GM19452 (cell line): ENCODE measurements around the gene MAPK10.
"Not testable (repeated sequence)": the region's sequence is repeated elsewhere in the genome, so short reads cannot be mapped to it uniquely, and the experiment has no call there.

Experiments used
- ATAC-seq: cut with Tn5 transposase; IDR thresholded peaks from one replicate; pipeline ENCODE4 v1.9.1; 2021; ENCODE audit not compliant: unreplicated experiment

MAPK10 gene

DNA sequence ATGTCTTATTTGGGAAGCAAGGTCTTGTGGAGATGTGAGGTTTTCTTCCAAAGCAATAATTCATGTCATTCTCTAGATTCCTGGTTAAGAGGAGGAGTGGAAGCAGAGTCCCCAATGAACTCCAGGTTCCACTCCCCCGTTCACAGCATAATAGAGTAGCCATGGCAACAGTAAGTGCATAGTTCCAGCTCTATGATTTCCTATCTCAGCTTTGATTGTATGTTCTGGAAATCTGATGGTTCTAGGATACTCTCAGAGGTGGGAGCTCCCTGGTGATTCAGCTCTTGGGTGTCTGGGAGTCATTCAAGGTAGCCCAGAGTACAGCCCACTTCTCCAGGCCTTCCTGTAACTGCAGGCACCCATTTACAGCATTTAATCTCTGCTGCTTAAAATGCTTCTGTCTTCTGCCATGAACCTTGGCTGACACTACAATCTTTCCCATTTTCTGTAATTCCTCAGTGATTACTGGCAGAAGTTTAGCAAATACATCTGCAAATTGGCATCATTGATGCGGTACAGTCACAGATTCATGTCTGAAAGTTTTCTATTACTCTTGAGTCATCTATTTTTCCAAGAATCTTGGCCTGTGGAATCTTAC lies 242.0 kb downstream of the MAPK10 start:
- no peak for ATAC-seq

DNA sequence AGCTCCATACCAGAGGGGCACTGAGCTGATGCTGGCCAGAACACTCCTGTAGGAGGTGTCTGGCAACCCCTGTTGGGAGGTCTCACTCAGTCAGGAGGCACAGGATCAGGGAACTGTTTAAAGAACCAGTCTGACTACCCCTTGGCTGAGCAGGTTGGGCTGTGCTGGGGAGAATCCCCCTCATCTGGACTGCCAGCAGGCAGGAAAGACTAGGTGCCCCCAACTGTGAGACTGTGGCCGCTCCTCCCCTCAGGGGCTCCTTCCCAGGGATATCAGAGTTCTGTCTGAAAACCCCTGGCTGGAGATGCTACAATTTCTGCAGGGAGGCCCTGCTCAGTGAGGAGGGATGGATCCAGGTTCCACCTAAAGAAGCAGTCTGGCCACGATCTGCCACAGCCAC lies 245.3 kb downstream of the MAPK10 start:
- no peak for ATAC-seq

DNA sequence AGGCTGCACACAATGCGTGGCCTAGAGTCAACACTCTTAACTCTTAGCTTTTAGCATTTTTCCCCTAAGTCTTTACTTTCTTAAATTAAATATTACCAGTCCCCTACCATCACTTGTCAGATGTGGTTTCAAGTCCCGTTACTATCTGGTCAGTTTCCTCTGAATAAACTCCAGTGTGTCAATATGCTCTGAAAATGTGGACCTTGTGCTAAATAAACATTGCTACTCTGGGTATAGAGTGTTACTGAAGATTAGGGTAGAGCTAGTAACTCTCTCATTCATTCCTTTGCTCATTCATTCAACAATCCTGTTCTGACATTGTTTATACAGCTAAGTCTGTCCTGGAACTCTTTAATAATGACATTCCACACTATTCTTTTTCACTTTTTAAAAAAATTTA lies 251.0 kb downstream of the MAPK10 start:
- no peak for ATAC-seq

DNA sequence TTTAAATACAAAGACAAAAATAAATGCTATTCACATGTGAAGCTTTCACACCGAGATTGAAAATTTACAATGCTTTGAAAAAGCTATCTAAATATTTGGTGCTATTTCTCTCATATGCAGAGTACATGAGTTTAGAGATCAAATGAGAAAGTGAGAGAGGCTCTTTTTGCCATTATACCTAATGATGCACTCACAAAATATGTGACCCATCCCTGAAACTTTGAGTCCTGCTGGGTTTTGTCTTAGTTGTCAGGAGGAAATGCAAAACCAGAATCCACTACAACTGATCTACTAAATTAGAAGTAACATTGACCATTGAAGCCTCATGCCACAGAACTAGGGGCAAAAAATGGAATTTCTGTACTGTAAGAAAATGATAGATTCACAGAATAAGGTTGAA lies 251.7 kb downstream of the MAPK10 start:
- no peak for ATAC-seq

DNA sequence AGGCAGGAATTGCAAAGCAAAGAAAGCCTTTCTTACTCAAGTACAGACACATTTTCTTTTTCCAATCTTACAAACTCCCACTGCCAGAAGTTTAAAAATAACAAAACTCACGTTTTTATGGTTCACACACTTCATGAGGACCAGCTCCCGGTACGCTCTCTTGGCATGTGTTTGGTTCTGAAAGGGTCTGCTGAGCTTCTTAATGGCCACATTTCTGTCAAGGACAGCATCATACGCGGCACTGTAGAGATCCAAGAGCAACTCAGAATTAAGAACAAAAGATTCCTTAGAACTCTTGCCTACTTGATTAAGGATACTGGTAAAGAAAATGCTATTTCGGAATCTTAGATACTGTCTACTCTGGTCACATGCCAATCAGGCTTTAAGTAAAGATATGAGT lies 252.7 kb downstream of the MAPK10 start:
- no peak for ATAC-seq

DNA sequence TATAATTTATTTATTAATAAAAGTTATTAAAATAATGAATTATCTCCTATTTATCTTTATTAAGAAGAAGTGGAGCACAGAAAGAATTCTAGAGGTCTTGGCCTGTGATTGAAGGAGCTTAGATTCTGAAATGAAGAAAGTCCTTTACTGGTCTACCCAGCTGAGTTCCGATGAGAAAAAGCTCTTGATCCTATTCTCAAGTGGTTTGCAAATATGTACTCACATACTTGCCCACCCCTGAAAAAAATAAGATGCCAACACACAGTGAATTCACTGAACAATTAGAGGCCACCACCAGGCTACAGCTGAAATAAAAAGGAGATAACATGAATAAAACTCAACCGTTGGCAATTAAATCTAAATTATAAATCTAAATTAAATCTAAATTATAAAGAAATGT lies 253.4 kb downstream of the MAPK10 start:
- no peak for ATAC-seq

DNA sequence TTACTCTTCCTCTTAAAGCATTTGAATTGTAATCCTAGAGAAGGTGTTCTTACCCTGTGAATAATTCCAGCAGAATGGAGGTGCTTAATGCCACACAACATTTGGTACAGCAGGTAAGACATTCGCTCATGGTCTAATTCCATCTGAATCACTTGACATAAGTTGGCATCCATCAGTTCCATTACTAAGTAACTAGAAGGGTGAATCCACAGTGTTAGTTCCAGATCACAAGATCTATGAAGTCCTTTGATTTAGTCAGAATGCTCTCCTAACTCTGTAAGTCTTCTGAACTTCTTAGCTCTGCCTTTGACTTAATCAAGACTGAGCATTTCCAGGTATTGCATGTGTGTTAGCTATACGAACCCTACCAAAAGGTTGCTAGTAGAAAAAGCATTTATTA lies 258.0 kb downstream of the MAPK10 start:
- no peak for ATAC-seq

DNA sequence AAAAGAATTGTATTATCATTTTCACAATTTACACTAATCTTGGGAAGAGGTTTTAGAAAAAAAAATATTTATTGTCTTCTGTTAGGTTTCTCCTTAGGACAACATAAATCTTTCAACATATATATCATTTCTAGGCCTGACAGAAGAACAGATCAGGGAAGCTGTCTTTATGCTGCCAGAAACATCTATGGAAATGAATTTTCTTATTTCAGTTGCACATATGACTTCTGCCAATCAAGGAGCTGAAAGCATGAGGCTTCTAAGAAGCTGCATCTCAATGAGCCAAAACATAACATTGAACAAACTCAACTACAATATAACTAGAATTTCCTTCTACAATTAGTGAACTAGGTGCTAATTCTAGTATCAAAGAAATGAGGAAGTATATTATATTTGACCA lies 258.4 kb downstream of the MAPK10 start:
- ATAC-seq = no peak

DNA sequence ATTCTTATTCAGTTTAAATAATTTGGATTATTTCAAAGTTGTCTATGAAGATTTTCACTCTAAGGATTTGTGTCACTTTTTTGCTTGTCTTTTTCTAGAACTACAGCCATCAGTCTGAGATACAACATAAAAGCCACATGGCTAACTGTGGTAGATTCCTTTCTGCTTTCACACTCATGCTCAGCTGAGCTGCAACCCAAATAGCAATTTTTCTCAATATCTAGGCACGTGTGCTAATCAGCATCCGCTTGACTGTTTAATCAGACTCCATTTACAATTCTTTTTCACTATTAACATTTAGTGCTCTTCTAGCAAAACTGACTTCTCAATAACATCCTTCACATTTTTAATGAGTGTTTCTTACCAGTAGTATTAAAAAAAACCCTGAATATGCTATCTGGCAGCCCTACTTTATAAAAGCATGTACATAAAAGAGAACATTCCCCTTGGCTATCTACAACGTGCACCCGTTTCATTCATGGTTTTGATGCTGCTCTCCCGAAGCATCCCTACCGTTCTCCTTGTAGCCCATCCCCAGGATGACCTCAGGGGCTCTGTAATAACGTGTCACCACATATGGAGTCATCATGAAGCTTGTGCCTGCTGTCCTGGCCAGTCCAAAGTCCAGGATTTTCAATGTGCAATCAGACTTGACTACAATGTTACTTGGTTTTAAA lies 259.2 kb downstream of the MAPK10 start:
- ATAC-seq = no peak

DNA sequence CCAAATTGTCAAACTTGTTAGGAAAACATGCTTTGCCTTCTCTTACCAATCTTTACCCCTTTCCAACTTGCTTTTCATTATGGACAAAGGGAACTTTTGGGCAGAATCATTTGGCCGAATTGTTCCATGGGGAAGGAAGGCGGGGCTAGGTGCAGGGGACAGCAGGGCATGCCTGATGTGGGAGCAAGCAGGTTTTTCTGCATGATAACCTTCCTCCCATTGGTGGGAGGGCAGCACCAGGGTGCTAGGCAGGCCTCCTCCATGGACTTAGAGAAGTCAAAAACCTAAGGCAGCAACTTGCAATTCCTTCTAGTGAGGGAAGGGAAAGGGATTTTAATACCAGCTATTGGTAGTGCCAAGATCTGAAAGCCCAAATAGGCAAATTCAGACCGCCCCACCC lies 260.5 kb downstream of the MAPK10 start:
- no peak for ATAC-seq

DNA sequence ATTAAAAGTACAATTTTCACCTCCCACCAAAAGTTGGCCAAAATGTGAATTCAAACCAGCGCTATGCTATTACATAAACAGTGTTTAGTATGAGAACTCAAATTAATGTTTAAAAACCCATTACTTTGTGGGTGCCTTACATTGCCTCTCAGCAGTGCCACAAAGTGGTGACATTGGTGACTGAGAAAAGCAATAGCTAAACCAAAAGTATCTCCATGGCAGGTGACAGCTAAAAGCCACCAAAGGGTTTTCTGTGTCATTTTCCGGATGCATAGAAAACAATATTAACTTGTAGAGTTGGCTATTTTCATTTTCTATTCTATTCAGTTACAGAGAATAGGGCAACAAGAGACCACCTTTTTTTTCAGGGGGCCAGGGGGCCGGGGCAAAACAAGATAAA lies 261.2 kb downstream of the MAPK10 start:
- no peak for ATAC-seq

DNA sequence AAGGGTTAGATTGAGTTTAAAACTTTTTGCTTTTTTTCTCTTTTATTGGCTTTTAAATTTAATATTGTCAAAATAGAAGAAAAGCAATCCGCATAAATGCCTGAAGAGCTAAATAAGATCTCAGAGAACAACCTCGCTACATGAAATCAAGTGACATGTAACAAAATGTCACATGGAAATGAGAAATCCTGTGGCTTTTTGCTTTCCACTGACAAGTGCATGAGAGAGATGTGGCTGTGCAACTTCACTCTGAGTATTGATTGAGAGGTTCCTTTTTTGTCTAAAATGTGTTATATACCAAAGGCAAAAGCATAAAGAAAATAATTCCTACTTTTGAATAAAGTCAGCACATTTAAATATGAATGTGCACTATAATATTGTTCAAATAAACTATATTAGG lies 263.5 kb downstream of the MAPK10 start:
- ATAC-seq = no peak

DNA sequence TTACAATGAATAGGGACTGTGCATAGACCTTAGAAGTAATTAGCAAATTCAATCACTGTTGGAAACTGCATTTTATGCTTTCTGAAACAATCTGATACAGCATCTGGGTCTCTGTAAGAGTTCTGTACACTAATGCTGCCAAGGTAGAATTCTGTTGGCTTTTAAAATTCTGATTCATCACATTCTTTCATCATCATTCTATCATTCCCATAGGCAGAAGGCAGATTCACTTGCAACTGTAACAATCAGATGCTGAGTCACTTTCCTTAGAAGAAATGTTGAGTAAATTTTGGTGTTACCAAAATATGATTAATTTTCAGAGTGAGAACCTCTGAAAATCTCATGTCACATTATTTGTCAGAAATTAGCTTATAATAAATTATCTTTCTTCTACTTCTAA lies 267.2 kb downstream of the MAPK10 start:
- no peak for ATAC-seq

DNA sequence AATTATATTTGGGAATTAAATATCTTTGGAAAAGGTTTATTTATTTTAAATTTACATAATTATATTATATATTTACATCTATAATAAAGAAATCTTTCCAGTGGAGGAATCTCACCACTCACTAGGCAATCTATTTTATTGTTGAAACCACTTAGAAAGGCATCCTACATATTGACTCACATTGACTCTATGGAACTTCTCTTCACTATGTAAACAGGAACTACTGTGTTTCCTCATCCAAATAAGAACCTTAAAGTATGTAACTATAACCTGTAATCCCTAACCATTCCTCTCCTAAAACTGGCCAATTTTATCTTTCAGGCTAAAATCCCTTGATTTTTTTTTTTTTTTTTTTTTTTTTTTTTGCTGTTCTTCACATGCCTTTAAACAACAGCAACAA lies 268.7 kb downstream of the MAPK10 start:
- no peak for ATAC-seq

DNA sequence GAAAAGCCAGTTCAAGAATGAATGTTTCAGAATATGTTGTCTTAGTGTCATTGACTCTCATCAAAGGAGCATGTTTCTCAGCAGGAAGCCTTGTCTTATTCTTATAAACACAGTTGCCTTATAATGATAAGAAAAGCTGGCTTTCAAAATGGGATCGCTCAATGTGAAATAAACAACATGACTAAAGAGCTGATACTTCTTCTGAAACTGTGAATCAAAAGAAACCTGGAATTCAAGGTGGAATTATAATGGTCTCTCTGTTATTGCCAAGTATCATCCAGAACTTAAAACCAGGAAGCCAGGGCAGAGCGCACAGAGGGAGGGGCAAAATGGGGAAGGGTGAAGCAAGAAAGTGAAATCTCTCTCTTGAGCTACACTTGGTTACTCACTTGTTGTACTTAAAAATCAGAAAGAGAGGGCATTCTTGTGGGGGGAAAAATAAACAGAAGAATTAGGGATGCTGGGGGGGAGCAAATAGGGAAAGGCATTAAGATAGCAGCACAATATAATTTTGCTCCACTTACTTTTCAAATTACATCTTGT lies 270.0 kb downstream of the MAPK10 start:
- no peak for ATAC-seq

DNA sequence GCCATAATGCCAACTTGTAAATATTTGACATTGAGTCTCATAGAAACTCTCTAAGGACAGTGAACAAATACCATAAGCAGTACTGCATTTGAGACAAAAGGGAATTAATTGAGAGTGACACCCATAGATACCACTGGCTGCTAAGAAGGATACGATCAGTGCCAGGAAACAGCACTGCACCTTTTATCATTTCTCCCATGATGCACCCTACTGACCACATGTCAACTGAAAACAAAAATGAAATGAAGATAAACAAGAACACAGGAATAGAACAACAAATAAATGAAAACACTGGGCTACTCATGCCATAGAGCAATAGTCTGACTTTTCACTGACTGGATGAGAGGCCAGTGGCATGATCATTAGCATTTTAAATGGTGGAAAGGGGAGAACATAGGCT lies 270.8 kb downstream of the MAPK10 start:
- ATAC-seq = no peak

DNA sequence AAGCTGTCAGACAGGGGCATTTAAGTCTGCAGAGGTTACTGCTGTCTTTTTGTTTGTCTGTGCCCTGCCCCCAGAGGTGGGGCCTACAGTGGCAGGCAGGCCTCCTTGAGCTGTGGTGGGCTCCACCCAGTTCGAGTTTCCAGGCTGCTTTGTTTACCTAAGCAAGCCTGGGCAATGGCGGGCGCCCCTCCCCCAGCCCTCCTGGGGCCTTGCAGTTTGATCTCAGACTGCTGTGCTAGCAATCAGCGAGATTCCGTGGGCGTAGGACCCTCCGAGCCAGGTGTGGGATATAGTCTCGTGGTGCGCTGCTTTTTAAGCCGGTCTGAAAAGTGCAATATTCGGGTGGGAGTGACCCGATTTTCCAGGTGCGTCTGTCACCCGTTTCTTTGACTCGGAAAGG lies 284.1 kb downstream of the MAPK10 start:
- ATAC-seq = not testable (repeated sequence)

DNA sequence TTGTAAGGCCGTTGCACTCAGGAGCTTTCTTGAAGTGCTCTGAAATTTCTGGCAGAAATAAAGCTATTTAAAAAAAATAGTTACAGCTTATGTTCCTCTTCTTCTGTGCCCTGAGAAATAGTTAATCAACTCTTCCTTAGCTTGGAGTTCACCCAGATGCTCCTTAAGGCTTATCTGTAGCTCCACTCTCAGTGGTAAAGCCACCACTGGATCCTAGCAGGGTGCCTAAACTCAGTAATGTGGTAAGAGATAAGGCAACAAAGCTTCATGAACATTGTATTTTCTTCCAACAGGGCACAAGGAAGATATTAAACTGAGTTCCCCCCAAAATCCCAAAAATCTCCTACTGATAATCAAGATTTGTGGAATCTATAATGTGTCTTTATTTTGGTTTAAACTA lies 299.5 kb downstream of the MAPK10 start:
- no peak for ATAC-seq

DNA sequence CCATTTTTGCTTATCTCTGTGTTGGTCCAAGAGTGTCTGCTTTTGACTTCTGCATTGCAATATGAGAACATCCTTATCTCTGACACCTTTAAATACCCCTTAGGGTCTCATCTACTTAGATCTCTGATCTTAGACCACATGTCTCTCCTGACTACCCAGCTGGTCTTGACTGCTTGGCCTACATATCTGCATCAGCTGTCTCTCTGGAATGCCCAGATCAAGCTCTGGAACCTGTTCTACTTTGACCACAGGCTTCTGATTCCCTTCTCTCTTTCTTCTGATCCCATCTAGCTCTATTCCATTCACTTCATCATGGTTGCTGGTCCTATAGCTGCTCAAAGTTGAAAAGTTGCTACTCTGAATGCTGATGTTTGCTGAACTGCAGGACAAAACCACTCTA lies 301.2 kb downstream of the MAPK10 start:
- no peak for ATAC-seq

DNA sequence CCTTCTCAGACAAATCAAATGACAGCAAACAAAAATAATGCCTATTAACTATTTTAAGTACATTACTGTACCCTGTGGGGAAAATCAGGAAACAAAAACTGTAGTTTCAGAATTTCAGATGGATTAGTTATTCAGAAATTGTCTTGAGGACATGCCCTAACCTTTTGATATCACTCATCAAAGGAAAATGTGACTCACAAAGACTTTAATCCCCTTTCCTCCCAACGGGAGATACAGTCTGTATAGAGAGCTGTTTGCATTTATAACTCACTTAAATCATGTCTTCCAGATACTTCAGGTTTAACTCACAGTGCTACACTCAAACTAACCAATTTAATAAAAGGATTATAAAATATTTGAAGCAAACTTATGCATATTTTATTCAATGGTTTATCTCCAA lies 304.0 kb downstream of the MAPK10 start:
- ATAC-seq = no peak

DNA sequence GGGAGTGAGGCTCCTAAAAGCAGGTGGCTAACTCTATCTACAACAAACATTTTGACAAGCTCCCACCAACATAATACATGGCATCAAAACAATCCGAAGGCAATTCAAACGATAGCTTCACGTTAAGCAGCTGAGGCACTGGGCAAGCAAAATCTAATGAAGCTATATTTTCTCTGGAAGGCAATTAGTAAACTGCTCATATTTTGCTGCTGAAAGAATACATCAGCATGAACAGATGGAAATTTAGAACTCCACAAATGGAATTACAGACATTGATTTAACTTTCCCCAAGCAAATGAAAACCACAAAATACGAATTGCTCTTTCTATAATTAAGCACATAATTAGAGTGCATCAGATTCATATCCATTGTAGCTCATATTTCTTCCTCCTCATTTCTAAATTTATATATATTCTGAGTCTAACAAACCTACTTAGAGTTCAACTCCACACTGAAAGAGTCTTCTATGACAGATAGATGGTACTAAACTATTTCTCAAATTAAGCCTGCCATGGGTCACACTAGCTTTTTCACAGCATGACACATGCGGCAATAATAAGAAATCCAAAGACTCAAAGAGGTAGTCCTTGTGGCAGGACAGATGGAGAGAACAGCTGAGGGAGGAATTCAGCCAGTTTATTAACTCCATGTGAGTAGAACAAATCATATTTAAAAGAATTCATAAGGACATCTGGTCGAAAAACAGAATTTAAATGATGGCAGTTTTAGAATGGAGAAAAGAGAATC lies 305.4 kb downstream of the MAPK10 start:
- ATAC-seq = no peak

DNA sequence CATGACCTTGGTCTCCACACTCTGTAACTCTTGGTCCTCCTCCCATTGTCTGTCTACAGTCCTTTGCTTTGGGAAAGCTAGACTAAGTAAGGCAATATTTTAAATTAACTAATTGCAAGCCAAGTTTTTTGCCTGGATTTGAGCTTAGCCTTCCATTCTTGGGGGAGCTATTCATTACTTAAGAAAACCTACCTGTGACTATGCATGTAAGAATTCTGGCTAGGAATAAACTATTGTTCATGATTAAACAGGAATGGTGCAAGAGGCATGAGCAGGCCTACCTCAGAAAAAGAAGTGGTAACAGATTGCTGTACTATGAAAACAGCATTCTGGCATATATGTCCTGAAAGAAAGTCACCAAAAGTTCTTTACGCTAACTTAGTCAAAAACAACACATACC lies 309.4 kb downstream of the MAPK10 start:
- ATAC-seq = no peak
